ENCODE measurements around the gene SLC22A31.

The SLC22A31 gene

GRCh38 chr16:89230255-89230654, 29.9 kb upstream of the SLC22A31 start:
- no peak for TF ChIP-seq CTCF (IDR thresholded peaks at IDR 0.05; ENCODE audit: insufficient read depth, low read depth, low read length, missing control alignments)
- no peak overlapping the region for H3K4me3 ChIP-seq (ENCODE audit: low read length)
- no peak for DNase-seq (ENCODE audit: low read depth)

DNA sequence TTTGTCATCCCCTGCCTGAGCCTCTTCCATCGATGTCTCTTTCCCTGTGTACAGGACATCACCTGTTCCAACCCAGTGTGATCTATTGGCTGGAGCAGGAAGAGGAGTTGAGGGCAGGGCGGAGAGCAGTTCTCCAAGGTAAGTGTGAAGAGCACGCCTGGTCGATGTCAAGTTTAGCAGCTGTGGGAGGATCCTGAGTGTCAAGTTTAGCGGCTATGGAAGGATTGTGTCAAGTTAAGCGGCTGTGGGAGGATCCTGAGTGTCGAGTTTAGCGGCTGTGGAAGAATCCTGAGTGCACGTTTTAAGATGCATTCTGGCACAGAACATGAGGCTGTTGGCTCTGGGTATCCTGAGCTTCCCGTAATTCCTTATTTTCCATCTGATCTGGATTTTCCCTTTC, 24.3 kb upstream of the SLC22A31 start:
- DNase-seq (ENCODE audit: low read depth), result no peak
- TF ChIP-seq CTCF (IDR thresholded peaks at IDR 0.05; ENCODE audit: insufficient read depth, low read depth, low read length, missing control alignments), result no peak
- no peak overlapping the region for H3K4me3 ChIP-seq (ENCODE audit: low read length)

- H3K4me3 ChIP-seq (ENCODE audit: low read length), result no peak overlapping the region
- no peak for DNase-seq (ENCODE audit: low read depth)
- no peak for TF ChIP-seq CTCF (IDR thresholded peaks at IDR 0.05; ENCODE audit: insufficient read depth, low read depth, low read length, missing control alignments)
Measured at GRCh38 chr16:89222931-89223330, 22.6 kb upstream of the SLC22A31 start.

DNA sequence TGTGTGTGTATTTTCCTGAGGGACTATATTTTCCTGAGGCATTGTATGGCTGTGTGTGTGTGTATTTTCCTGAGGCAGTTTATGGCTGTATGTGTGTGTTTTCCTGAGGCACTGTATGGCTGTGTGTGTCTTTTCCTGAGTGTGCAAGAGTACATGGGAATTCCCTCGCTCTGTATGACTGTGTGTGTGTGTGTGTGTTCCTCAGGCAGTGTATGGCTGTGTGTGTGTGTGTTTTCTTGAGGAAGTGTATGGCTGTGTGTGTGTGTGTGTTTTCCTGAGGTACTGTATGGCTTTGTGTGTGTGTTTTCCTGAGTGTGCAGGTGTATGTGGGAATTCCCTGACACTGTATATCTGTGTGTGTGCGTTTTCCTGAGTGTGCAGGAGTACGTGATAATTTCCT, 21.3 kb upstream of the SLC22A31 start:
- no peak overlapping the region for H3K4me3 ChIP-seq (ENCODE audit: low read length)
- DNase-seq (ENCODE audit: low read depth), result no peak
- no peak for TF ChIP-seq CTCF (IDR thresholded peaks at IDR 0.05; ENCODE audit: insufficient read depth, low read depth, low read length, missing control alignments)

DNA sequence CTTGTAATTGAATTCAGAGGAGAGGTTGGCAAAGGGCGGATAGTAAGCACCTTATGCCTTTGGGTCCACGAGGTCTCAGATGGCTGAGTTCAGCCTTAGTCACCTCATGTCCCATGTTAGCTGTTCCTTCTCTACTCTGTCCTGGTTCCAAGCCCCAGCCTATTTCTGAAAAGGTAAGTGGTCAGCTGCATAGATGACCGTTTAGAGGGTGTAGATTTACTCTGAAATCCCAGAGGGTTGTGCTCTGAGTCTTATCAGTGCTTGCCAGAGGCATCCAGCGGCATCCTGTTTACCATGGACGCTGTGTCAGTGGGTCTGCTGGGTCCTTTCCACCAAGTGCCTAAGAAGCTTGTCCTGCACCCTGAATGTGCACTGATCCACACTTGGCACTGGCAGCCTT, 19.0 kb upstream of the SLC22A31 start:
- DNase-seq (ENCODE audit: low read depth), result no peak
- H3K4me3 ChIP-seq (ENCODE audit: low read length), result no peak overlapping the region
- TF ChIP-seq CTCF (IDR thresholded peaks at IDR 0.05; ENCODE audit: insufficient read depth, low read depth, low read length, missing control alignments), result no peak

DNA sequence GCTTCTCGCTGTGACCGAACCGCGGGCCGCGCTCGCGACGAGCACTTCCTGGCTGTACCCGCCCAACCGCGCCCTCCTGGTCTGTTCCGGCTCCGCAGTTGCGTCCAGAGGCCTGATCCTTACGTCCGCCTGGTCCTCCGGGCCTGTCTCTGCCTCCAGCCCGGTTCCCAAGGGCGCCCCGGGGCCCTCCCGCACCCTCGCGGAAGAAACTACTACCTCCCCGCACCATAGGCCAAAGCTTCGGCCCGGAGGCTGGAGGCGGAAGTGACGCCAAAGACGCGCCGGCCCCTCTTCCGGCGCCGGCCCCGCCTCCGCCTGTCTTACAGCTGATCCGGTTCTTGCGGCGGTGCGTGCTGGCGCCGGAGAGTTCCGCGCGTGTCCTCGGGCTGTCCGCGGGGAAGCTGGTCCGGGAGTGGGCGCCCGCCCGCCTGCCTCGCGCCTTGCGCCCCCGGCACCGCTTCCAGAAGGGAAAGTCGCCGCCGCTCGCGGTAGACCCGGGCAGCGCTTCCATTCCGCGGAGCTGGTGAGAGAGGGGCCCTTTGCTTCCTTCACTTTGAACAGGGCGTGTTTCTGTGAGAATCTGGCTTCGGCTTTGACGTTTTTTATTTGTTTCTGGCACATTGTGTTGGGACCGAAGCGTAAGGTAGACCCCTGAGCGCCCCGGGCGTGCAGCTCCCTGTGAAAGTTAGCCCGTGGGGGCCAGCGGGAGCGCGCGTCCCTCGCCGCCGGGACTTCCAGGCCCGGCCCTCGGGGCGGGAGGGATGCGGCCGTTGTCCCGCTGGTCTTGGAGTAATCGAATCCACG, 17.3 kb upstream of the SLC22A31 start, which contains the start of gene ZNF778:
Gene ZNF778 (plus strand): TSS at position 316 of the 804 bp plus-strand sequence. CDS start 3,425 bp downstream, outside the sequence.
- peak within 1 kb of the TSS; percentile 93 for H3K4me3 ChIP-seq (ENCODE audit: low read length)
- peak; percentile 91 for DNase-seq (ENCODE audit: low read depth)
- TF ChIP-seq CTCF (IDR thresholded peaks at IDR 0.05; ENCODE audit: insufficient read depth, low read depth, low read length, missing control alignments), result no peak

GRCh38 chr16:89217138-89217387, 16.7 kb upstream of the SLC22A31 start:
- TF ChIP-seq CTCF (IDR thresholded peaks at IDR 0.05; ENCODE audit: insufficient read depth, low read depth, low read length, missing control alignments), result no peak
- no peak for DNase-seq (ENCODE audit: low read depth)
- peak overlapping the region; percentile 93 for H3K4me3 ChIP-seq (ENCODE audit: low read length)
